H9 (cell line): Measurements from ENCODE around the gene TMEM79. TPM values are rescaled to one million over a fixed set of nuclear protein-coding genes. Genes with fewer than 3 reads are reported as not detected.

Source experiments
- DNase-seq: peaks from one replicate; pipeline ENCODE4 v3.0.0-alpha.2; 2017
- H2AFZ ChIP-seq: one replicate; pipeline ENCODE4 v1.6.1; 2013; ENCODE audit warnings: mild to moderate bottlenecking, low read length, control low read depth, moderate library complexity
- H2AK5ac ChIP-seq: 2 replicates; pipeline ENCODE4 v1.6.1; 2013; ENCODE audit warnings: low read length, control low read depth, mixed read lengths; ENCODE audit not compliant: insufficient read length
- H2BK120ac ChIP-seq: one replicate; pipeline ENCODE4 v1.6.1; 2013; ENCODE audit warnings: low read depth, mild to moderate bottlenecking, low read length, control low read depth, inconsistent platforms; ENCODE audit not compliant: poor library complexity, severe bottlenecking
- H2BK12ac ChIP-seq: 2 replicates; pipeline ENCODE4 v1.6.1; 2013; ENCODE audit warnings: low read length, control low read depth, mixed read lengths, low read depth; ENCODE audit not compliant: insufficient read length
- H2BK15ac ChIP-seq: 2 replicates; pipeline ENCODE4 v1.6.1; 2013; ENCODE audit warnings: low read depth, low read length, control low read depth
- H2BK20ac ChIP-seq: one replicate; pipeline ENCODE4 v1.6.1; 2013; ENCODE audit warnings: low read depth, mild to moderate bottlenecking, low read length, control low read depth, inconsistent platforms; ENCODE audit not compliant: poor library complexity, severe bottlenecking
- H2BK5ac ChIP-seq: 2 replicates; pipeline ENCODE4 v1.6.1; 2013; ENCODE audit warnings: low read length, control low read depth, mixed read lengths; ENCODE audit not compliant: insufficient read length
- H3K14ac ChIP-seq: 2 replicates; pipeline ENCODE4 v1.6.1; 2013; ENCODE audit warnings: low read length, control low read depth; ENCODE audit not compliant: insufficient read depth
- H3K18ac ChIP-seq: 2 replicates; pipeline ENCODE4 v1.6.1; 2013; ENCODE audit warnings: low read depth, mild to moderate bottlenecking, mixed read lengths, low read length, control low read depth; ENCODE audit not compliant: insufficient read length
- H3K23ac ChIP-seq: 2 replicates; pipeline ENCODE4 v1.6.1; 2013; ENCODE audit warnings: low read length, control low read depth, mixed read lengths, low read depth; ENCODE audit not compliant: insufficient read length
- H3K23me2 ChIP-seq: 2 replicates; pipeline ENCODE4 v1.6.1; 2013; ENCODE audit warnings: low read depth, mild to moderate bottlenecking, mixed read lengths, low read length, control low read depth; ENCODE audit not compliant: insufficient read length, poor library complexity, severe bottlenecking
- H3K27ac ChIP-seq: 2 replicates; pipeline ENCODE4 v1.5.1; 2013; ENCODE audit warnings: low read length, control low read depth, mixed read lengths, low read depth; ENCODE audit not compliant: insufficient read length
- H3K27me3 ChIP-seq: 2 replicates; pipeline ENCODE4 v1.6.1; 2013; ENCODE audit warnings: low read length, control low read depth, inconsistent platforms; ENCODE audit not compliant: insufficient read depth
- H3K4ac ChIP-seq: 2 replicates; pipeline ENCODE4 v1.6.1; 2013; ENCODE audit warnings: low read depth, mild to moderate bottlenecking, control low read depth, inconsistent platforms, low read length, moderate library complexity
- H3K4me1 ChIP-seq: 2 replicates; pipeline ENCODE4 v1.6.1; 2013; ENCODE audit warnings: low read length, control low read depth, inconsistent platforms; ENCODE audit not compliant: insufficient read depth
- H3K4me2 ChIP-seq: 2 replicates; pipeline ENCODE4 v1.6.1; 2013; ENCODE audit warnings: low read length, control low read depth, mixed read lengths; ENCODE audit not compliant: insufficient read length, insufficient read depth
- H3K56ac ChIP-seq: 2 replicates; pipeline ENCODE4 v1.6.1; 2013; ENCODE audit warnings: low read depth, mild to moderate bottlenecking, mixed read lengths, low read length, control low read depth; ENCODE audit not compliant: insufficient read length
- H3K79me1 ChIP-seq: 2 replicates; pipeline ENCODE4 v1.6.1; 2013; ENCODE audit warnings: low read depth, mild to moderate bottlenecking, moderate library complexity, low read length, control low read depth, inconsistent platforms; ENCODE audit not compliant: insufficient read depth, poor library complexity, severe bottlenecking
- H3K79me2 ChIP-seq: 2 replicates; pipeline ENCODE4 v1.6.1; 2013; ENCODE audit warnings: low read length, control low read depth, inconsistent platforms; ENCODE audit not compliant: insufficient read depth
- H3K9ac ChIP-seq: 2 replicates; pipeline ENCODE4 v1.6.1; 2013; ENCODE audit warnings: low read length, control low read depth, mixed read lengths; ENCODE audit not compliant: insufficient read length; ENCODE audit errors: extremely low read depth
- H3K9me3 ChIP-seq: one replicate; pipeline ENCODE4 v1.6.1; 2013; ENCODE audit warnings: low read depth, low read length, inconsistent platforms; ENCODE audit not compliant: control insufficient read depth
- H3T11ph ChIP-seq: one replicate; pipeline ENCODE4 v1.6.1; 2013; ENCODE audit warnings: mild to moderate bottlenecking, low read length, control low read depth, inconsistent platforms
- H4K20me1 ChIP-seq: one replicate; pipeline ENCODE4 v1.6.1; 2013; ENCODE audit not compliant: control insufficient read depth, insufficient read length, insufficient read depth
- H4K5ac ChIP-seq: 2 replicates; pipeline ENCODE4 v1.6.1; 2013; ENCODE audit warnings: low read depth, mild to moderate bottlenecking, mixed read lengths, low read length, control low read depth; ENCODE audit not compliant: insufficient read length
- H4K8ac ChIP-seq: replicated peaks from 2 replicates; pipeline ENCODE4 v1.6.1; 2013; ENCODE audit warnings: low read length, control low read depth, mixed read lengths, low read depth; ENCODE audit not compliant: insufficient read length
- H4K91ac ChIP-seq: 2 replicates; pipeline ENCODE4 v1.6.1; 2013; ENCODE audit warnings: low read depth, mild to moderate bottlenecking, moderate library complexity, mixed read lengths, low read length, control low read depth; ENCODE audit not compliant: insufficient read length
- H3K27ac Mint-ChIP-seq, 3 experiments: 2 replicates in 2 of 3; 3 replicates in 1 of 3; pipeline ENCODE4 v1.8.0; 2020 to 2021; ENCODE audit warnings: mixed read lengths in 3 of 3, mild to moderate bottlenecking in 1 of 3, moderate library complexity in 1 of 3
- H3K27me3 Mint-ChIP-seq: 2 replicates; pipeline ENCODE4 v1.8.0; 2021; ENCODE audit warnings: low read depth, mild to moderate bottlenecking, moderate library complexity, mixed read lengths
- H3K36me3 Mint-ChIP-seq, 3 experiments: 2 replicates in 2 of 3; 3 replicates in 1 of 3; pipeline ENCODE4 v1.8.0; 2020 to 2021; ENCODE audit warnings: low read depth in 3 of 3, mixed read lengths in 3 of 3; ENCODE audit not compliant: insufficient read depth in 1 of 3
- H3K4me1 Mint-ChIP-seq, 2 experiments: 2 replicates each; pipeline ENCODE4 v1.8.0; 2020; ENCODE audit warnings: mixed read lengths in 2 of 2
- H3K4me3 Mint-ChIP-seq, 2 experiments: 2 replicates in 1 of 2; 3 replicates in 1 of 2; pipeline ENCODE4 v1.8.0; 2020 to 2021; ENCODE audit warnings: mild to moderate bottlenecking in 2 of 2, mixed read lengths in 2 of 2, moderate library complexity in 1 of 2
- H3K9me3 Mint-ChIP-seq, 2 experiments: 2 replicates in 1 of 2; 3 replicates in 1 of 2; pipeline ENCODE4 v1.8.0; 2020; ENCODE audit warnings: mild to moderate bottlenecking in 2 of 2, mixed read lengths in 2 of 2, moderate library complexity in 1 of 2
- CTCF ChIP-seq: fragments of 200-600 bp; sonication (generic); conservative IDR thresholded peaks from 3 replicates; pipeline ENCODE4 v1.8.0; 2021; ENCODE audit warnings: antibody characterized with exemption, mild to moderate bottlenecking
- WGBS: extraction: QIAGEN DNeasy Blood & Tissue Kit; methylation state at CpG from one replicate; pipeline ENCODE4 v1.1.7; 2013; ENCODE audit warnings: missing lambda C conversion rate, low lambda C conversion rate, mixed read lengths; ENCODE audit not compliant: insufficient read length; ENCODE audit errors: extremely low coverage; 5-methylcytosine and 5-hydroxymethylcytosine counted together
- total RNA-seq: library from RNA; stranded (reverse); gene quantifications from 2 replicates; pipeline ENCODE4 v1.2.1, GENCODE V29; 2021

Gene TMEM79
- total RNA-seq, 1 experiment from 2014 or later, result 2.6 TPM

- no peak overlapping the region for H2BK120ac ChIP-seq
Measured at GRCh38 chr1:156270314-156270713, 13.8 kb upstream of the TMEM79 start.

More at GRCh38 chr1:156270314-156270713, 13.8 kb upstream of the TMEM79 start:
- no peaks in the 10 kb centered on the region for H3K9me3 ChIP-seq
- H2BK5ac ChIP-seq, result no peak overlapping the region
- Mint-ChIP-seq H3K36me3 (peaks cover 71 to 96% (median 81%) of the 10 kb centered on the region in 3 experiments; a peak in 6 of 7 replicates), H3K27ac (no peak overlapping the region), H3K4me3 (no peak overlapping the region), H3K27me3 (no peaks in the 10 kb centered on the region), H3K4me1 (no peaks in the 10 kb centered on the region), H3K9me3 (no peaks in the 10 kb centered on the region)
- H3K9ac ChIP-seq, result no peak overlapping the region
- no peaks in the 10 kb centered on the region for H3K23me2 ChIP-seq
- no peak overlapping the region for H2BK20ac ChIP-seq
- H2BK12ac ChIP-seq, result no peak overlapping the region
- H2BK15ac ChIP-seq, result no peak overlapping the region
- H3K79me1 ChIP-seq, result no peaks in the 10 kb centered on the region
- H4K91ac ChIP-seq, result no peak overlapping the region
- H3K27me3 ChIP-seq, result no peaks in the 10 kb centered on the region
- no peak overlapping the region for H2AK5ac ChIP-seq
- no peak overlapping the region for H4K8ac ChIP-seq
- no CpG with 5 or more reads among the region's 3 CpGs for WGBS
- H3K23ac ChIP-seq, result no peak overlapping the region
- H4K5ac ChIP-seq, result no peak overlapping the region
- no peaks in the 10 kb centered on the region for H3K79me2 ChIP-seq
- H3K14ac ChIP-seq, result no peak overlapping the region
- H3K4ac ChIP-seq, result no peak overlapping the region
- H2AFZ ChIP-seq, result no peak overlapping the region
- H4K20me1 ChIP-seq, result no peaks in the 10 kb centered on the region
- H3K18ac ChIP-seq, result no peak overlapping the region
- H3K4me2 ChIP-seq, result no peak overlapping the region
- no peak overlapping the region for H3K27ac ChIP-seq
- H3K56ac ChIP-seq, result no peak overlapping the region
- no peak overlapping the region for H3T11ph ChIP-seq
- no peaks in the 10 kb centered on the region for H3K4me1 ChIP-seq
- no peak for DNase-seq
- TF ChIP-seq CTCF, result no peak
